ENCODE measurements around the gene TMEM8B.

The TMEM8B gene

GRCh38 chr9:35783418-35783817 is 45.6 kb upstream of the TMEM8B start:
- ATAC-seq = no peak
- TF ChIP-seq ZNF70 (CRISPR knock-in tag; IDR thresholded peaks at IDR 0.05) = no peak
- no peak for TF ChIP-seq OSR1 (CRISPR knock-in tag; IDR thresholded peaks at IDR 0.05)
- no peak for TF ChIP-seq GLIS3 (CRISPR knock-in tag; IDR thresholded peaks at IDR 0.05)
- TF ChIP-seq ARNTL (CRISPR knock-in tag; IDR thresholded peaks at IDR 0.05; ENCODE audit: borderline replicate concordance, low read depth) = no peak
- TF ChIP-seq PATZ1 (CRISPR knock-in tag; IDR thresholded peaks at IDR 0.05; ENCODE audit: borderline replicate concordance) = no peak

DNA sequence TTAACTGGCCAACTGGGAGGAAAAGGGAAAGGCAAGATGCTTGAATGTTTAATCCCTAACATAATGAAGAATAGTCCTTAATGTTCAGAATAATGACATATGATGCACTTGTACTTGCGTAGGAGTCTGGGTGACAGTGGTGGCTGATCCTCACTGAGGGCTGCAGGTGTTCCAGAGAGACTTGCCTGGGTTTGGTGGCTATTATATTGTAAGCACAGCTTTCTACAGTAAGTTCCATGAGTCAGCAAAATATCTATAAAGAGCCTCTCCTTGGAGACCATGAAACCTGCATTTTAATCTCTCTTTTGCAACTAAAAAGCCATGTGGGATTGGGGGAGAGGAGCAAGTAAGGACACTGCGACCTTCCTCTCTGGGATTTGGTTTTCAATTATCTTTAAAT is 39.5 kb upstream of the TMEM8B start:
- TF ChIP-seq BACH2 (CRISPR knock-in tag; IDR thresholded peaks at IDR 0.05; ENCODE audit: borderline replicate concordance) (no peak), TSHZ2 (CRISPR knock-in tag; IDR thresholded peaks at IDR 0.05) (no peak)
- no peak for ATAC-seq

DNA sequence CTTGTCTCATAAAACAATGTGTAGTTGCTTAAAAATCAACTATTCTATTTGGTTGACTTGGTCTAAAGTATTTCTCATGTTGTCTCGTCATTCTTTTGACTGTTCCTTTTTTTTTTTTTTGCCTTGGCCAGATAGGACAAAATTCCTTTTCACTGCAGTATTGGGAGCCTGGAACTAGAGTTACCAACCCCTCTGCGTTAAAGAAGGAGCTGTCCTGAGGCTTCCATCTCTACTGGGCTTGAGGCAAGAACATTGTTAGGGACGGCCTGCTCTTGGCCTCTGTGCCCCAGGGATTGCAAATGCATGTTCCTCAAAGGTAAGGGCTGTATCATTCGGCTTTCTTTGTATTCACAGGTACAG is 39.0 kb upstream of the TMEM8B start:
- ATAC-seq = peak; percentile 26; the same call in 2 of the 3 replicates
- TF ChIP-seq ZFP3 (CRISPR knock-in tag; IDR thresholded peaks at IDR 0.05) = no peak
- no peak for TF ChIP-seq RARB (CRISPR knock-in tag; IDR thresholded peaks at IDR 0.05)
- TF ChIP-seq POU6F1 (CRISPR knock-in tag; IDR thresholded peaks at IDR 0.05; ENCODE audit: borderline replicate concordance, low read depth) = no peak
- no peak for TF ChIP-seq ZNF70 (CRISPR knock-in tag; IDR thresholded peaks at IDR 0.05)
- no peak for TF ChIP-seq ZNF565 (CRISPR knock-in tag; conservative IDR thresholded peaks at IDR 0.05; ENCODE audit: low read depth)
- TF ChIP-seq PPARA (CRISPR knock-in tag; IDR thresholded peaks at IDR 0.05; ENCODE audit: borderline replicate concordance) = no peak
- TF ChIP-seq ZC3H10 (CRISPR knock-in tag; IDR thresholded peaks at IDR 0.05) = no peak
- no peak for TF ChIP-seq TSHZ2 (CRISPR knock-in tag; IDR thresholded peaks at IDR 0.05)
- no peak for TF ChIP-seq ISL1 (CRISPR knock-in tag; IDR thresholded peaks at IDR 0.05)
- no peak for TF ChIP-seq PATZ1 (CRISPR knock-in tag; IDR thresholded peaks at IDR 0.05; ENCODE audit: borderline replicate concordance)
- TF ChIP-seq TOX (CRISPR knock-in tag; IDR thresholded peaks at IDR 0.05; ENCODE audit: borderline replicate concordance) = no peak
- no peak for TF ChIP-seq TCF4 (CRISPR knock-in tag; IDR thresholded peaks at IDR 0.05; ENCODE audit: borderline replicate concordance)

All from SK-N-SH treated with all-trans-retinoic acid at 6 μM for 48 hours (cell line).